ENCODE results near the gene EXOC8.

GRCh38 chr1:231372501-231372900, 34.8 kb upstream of the EXOC8 start:
- TF ChIP-seq, protein P1, sequence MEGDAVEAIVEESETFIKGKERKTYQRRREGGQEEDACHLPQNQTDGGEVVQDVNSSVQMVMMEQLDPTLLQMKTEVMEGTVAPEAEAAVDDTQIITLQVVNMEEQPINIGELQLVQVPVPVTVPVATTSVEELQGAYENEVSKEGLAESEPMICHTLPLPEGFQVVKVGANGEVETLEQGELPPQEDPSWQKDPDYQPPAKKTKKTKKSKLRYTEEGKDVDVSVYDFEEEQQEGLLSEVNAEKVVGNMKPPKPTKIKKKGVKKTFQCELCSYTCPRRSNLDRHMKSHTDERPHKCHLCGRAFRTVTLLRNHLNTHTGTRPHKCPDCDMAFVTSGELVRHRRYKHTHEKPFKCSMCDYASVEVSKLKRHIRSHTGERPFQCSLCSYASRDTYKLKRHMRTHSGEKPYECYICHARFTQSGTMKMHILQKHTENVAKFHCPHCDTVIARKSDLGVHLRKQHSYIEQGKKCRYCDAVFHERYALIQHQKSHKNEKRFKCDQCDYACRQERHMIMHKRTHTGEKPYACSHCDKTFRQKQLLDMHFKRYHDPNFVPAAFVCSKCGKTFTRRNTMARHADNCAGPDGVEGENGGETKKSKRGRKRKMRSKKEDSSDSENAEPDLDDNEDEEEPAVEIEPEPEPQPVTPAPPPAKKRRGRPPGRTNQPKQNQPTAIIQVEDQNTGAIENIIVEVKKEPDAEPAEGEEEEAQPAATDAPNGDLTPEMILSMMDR (IDR thresholded peaks at IDR 0.05): no peak
- no peak for TF ChIP-seq ESRRA (CRISPR knock-in tag; IDR thresholded peaks at IDR 0.05; ENCODE audit: borderline replicate concordance)
- no peak for TF ChIP-seq USF2 (CRISPR knock-in tag; IDR thresholded peaks at IDR 0.05)
- no peak for TF ChIP-seq ZNF263 (CRISPR knock-in tag; IDR thresholded peaks at IDR 0.05; ENCODE audit: low read depth)
- no peak for TF ChIP-seq JUN (CRISPR knock-in tag; IDR thresholded peaks at IDR 0.05)
- TF ChIP-seq ARID4B (CRISPR knock-in tag; IDR thresholded peaks at IDR 0.05; ENCODE audit: borderline replicate concordance): no peak
- TF ChIP-seq TEAD4 (CRISPR knock-in tag; IDR thresholded peaks at IDR 0.05): no peak
- no peak for TF ChIP-seq ATF3 (CRISPR knock-in tag; conservative IDR thresholded peaks at IDR 0.05)
- no peak for TF ChIP-seq NFATC4 (CRISPR knock-in tag; IDR thresholded peaks at IDR 0.05)
- TF ChIP-seq IRF2 (CRISPR knock-in tag; IDR thresholded peaks at IDR 0.05; ENCODE audit: borderline replicate concordance, low read depth): no peak

Data from WTC11 (cell line).